Effector memory CD8-positive, alpha-beta T cell (primary cell): ENCODE measurements around the gene TGFB2.

Experiments used
- ATAC-seq: fragments of 150-1000 bp; cut with Tn5 transposase; replicated peaks from 2 replicates; pipeline ENCODE4 v1.10.0; 2021; ENCODE audit warnings: mild to moderate bottlenecking, moderate library complexity
- DNase-seq, 3 experiments: peaks; one replicate each; pipeline ENCODE4 v3.0.0; 2021
- H3K27ac Mint-ChIP-seq, 2 donors: one replicate each; pipeline ENCODE4 v1.8.0; 2022; ENCODE audit warnings: mild to moderate bottlenecking in 2 of 2, mixed read lengths in 2 of 2, moderate library complexity in 2 of 2
- H3K27me3 Mint-ChIP-seq, 2 donors: one replicate each; pipeline ENCODE4 v1.8.0; 2022; ENCODE audit warnings: mixed read lengths in 2 of 2
- H3K36me3 Mint-ChIP-seq: one replicate; pipeline ENCODE4 v1.8.0; 2022; ENCODE audit warnings: mild to moderate bottlenecking, moderate library complexity, mixed read lengths; ENCODE audit not compliant: insufficient read depth
- H3K4me1 Mint-ChIP-seq, 2 donors: one replicate each; pipeline ENCODE4 v1.8.0; 2022; ENCODE audit warnings: low read depth in 2 of 2, mixed read lengths in 2 of 2
- H3K4me3 Mint-ChIP-seq, 2 donors: one replicate each; pipeline ENCODE4 v1.8.0; 2022; ENCODE audit warnings: mild to moderate bottlenecking in 2 of 2, mixed read lengths in 2 of 2, moderate library complexity in 2 of 2
- H3K9me3 Mint-ChIP-seq, 2 donors: one replicate each; pipeline ENCODE4 v1.8.0; 2022; ENCODE audit warnings: mixed read lengths in 2 of 2

The TGFB2 gene

GRCh38 chr1:218479436-218480115 lies 134.4 kb downstream of the TGFB2 start:
- Mint-ChIP-seq H3K36me3 (no peaks in the 10 kb centered on the region), H3K27ac (no peak overlapping the region), H3K4me3 (no peak overlapping the region), H3K27me3 (peaks cover 7 to 8% of the 10 kb centered on the region in 2 donors), H3K4me1 (no peaks in the 10 kb centered on the region), H3K9me3 (no peaks in the 10 kb centered on the region)
- ATAC-seq (no peak), DNase-seq (no peak)

GRCh38 chr1:218480137-218480536 lies 135.0 kb downstream of the TGFB2 start:
- Mint-ChIP-seq H3K4me3 (no peak overlapping the region), H3K36me3 (no peaks in the 10 kb centered on the region), H3K4me1 (no peaks in the 10 kb centered on the region), H3K27ac (no peak overlapping the region), H3K27me3 (peaks cover 6 to 7% of the 10 kb centered on the region in 2 donors), H3K9me3 (no peaks in the 10 kb centered on the region)
- DNase-seq = no peak
- ATAC-seq = no peak

- H3K27ac Mint-ChIP-seq = no peak overlapping the region
- no peaks in the 10 kb centered on the region for H3K4me1 Mint-ChIP-seq
- no peak overlapping the region for H3K4me3 Mint-ChIP-seq
- DNase-seq (no peak), ATAC-seq (no peak)
- peaks cover 6 to 7% of the 10 kb centered on the region in 2 donors for H3K27me3 Mint-ChIP-seq
- no peaks in the 10 kb centered on the region for H3K36me3 Mint-ChIP-seq
- no peaks in the 10 kb centered on the region for H3K9me3 Mint-ChIP-seq
Measured at GRCh38 chr1:218480588-218481099, 135.5 kb downstream of the TGFB2 start.

- ATAC-seq (no peak), DNase-seq (no peak)
- H3K4me1 Mint-ChIP-seq = no peaks in the 10 kb centered on the region
- no peak overlapping the region for H3K27ac Mint-ChIP-seq
- no peaks in the 10 kb centered on the region for H3K36me3 Mint-ChIP-seq
- H3K27me3 Mint-ChIP-seq = peaks cover 6 to 7% of the 10 kb centered on the region in 2 donors
- H3K4me3 Mint-ChIP-seq = no peak overlapping the region
- H3K9me3 Mint-ChIP-seq = no peaks in the 10 kb centered on the region
Measured at GRCh38 chr1:218481116-218481775, 136.1 kb downstream of the TGFB2 start.

GRCh38 chr1:218482683-218483082 lies 137.5 kb downstream of the TGFB2 start:
- H3K4me1 Mint-ChIP-seq = no peaks in the 10 kb centered on the region
- no peaks in the 10 kb centered on the region for H3K36me3 Mint-ChIP-seq
- H3K27ac Mint-ChIP-seq = no peak overlapping the region
- H3K9me3 Mint-ChIP-seq = no peaks in the 10 kb centered on the region
- H3K27me3 Mint-ChIP-seq = peaks cover 6 to 7% of the 10 kb centered on the region in 2 donors
- DNase-seq (no peak), ATAC-seq (no peak)
- H3K4me3 Mint-ChIP-seq = no peak overlapping the region

- Mint-ChIP-seq H3K27ac (no peak overlapping the region), H3K27me3 (peaks cover under 1 to 2% of the 10 kb centered on the region in 2 donors), H3K4me1 (no peaks in the 10 kb centered on the region), H3K36me3 (no peaks in the 10 kb centered on the region), H3K9me3 (no peaks in the 10 kb centered on the region), H3K4me3 (no peak overlapping the region)
- DNase-seq (no peak), ATAC-seq (no peak)
Measured at GRCh38 chr1:218485241-218485928, 140.2 kb downstream of the TGFB2 start.

GRCh38 chr1:218488531-218488930 lies 143.4 kb downstream of the TGFB2 start:
- H3K36me3 Mint-ChIP-seq = no peaks in the 10 kb centered on the region
- no peak overlapping the region for H3K27ac Mint-ChIP-seq
- no peak overlapping the region for H3K4me3 Mint-ChIP-seq
- DNase-seq (no peak), ATAC-seq (no peak)
- H3K4me1 Mint-ChIP-seq = no peaks in the 10 kb centered on the region
- H3K27me3 Mint-ChIP-seq = no peaks in the 10 kb centered on the region
- peaks cover 3 to 7% of the 10 kb centered on the region in 2 donors for H3K9me3 Mint-ChIP-seq

- no peaks in the 10 kb centered on the region for H3K36me3 Mint-ChIP-seq
- no peak for ATAC-seq
- H3K27me3 Mint-ChIP-seq = no peaks in the 10 kb centered on the region
- H3K27ac Mint-ChIP-seq = no peak overlapping the region
- H3K4me3 Mint-ChIP-seq = no peak overlapping the region
- DNase-seq = no peak
- peaks cover 3 to 7% of the 10 kb centered on the region in 2 donors for H3K9me3 Mint-ChIP-seq
- H3K4me1 Mint-ChIP-seq = no peaks in the 10 kb centered on the region
Measured at GRCh38 chr1:218488986-218489385, 143.8 kb downstream of the TGFB2 start.

GRCh38 chr1:218490406-218490922 lies 145.3 kb downstream of the TGFB2 start:
- Mint-ChIP-seq H3K4me3 (no peak overlapping the region), H3K27ac (no peak overlapping the region), H3K27me3 (peaks cover 0 to 5% of the 10 kb centered on the region in 2 donors), H3K36me3 (no peaks in the 10 kb centered on the region), H3K4me1 (no peaks in the 10 kb centered on the region), H3K9me3 (peaks cover 5 to 7% of the 10 kb centered on the region in 2 donors)
- DNase-seq = no peak
- no peak for ATAC-seq

- Mint-ChIP-seq H3K27ac (no peak overlapping the region), H3K36me3 (no peaks in the 10 kb centered on the region), H3K27me3 (peaks cover 0 to 5% of the 10 kb centered on the region in 2 donors), H3K9me3 (peaks cover 5 to 7% of the 10 kb centered on the region in 2 donors), H3K4me3 (no peak overlapping the region), H3K4me1 (no peaks in the 10 kb centered on the region)
- ATAC-seq (no peak), DNase-seq (no peak)
Measured at GRCh38 chr1:218492874-218493273, 147.7 kb downstream of the TGFB2 start.

GRCh38 chr1:218493986-218494385 lies 148.8 kb downstream of the TGFB2 start:
- DNase-seq = no peak

More at GRCh38 chr1:218493986-218494385, 148.8 kb downstream of the TGFB2 start:
- peaks cover 5 to 7% of the 10 kb centered on the region in 2 donors for H3K9me3 Mint-ChIP-seq
- H3K36me3 Mint-ChIP-seq = no peaks in the 10 kb centered on the region
- H3K4me1 Mint-ChIP-seq = no peaks in the 10 kb centered on the region
- no peak for ATAC-seq
- peaks cover 0 to 7% of the 10 kb centered on the region in 2 donors for H3K27me3 Mint-ChIP-seq
- H3K27ac Mint-ChIP-seq = no peak overlapping the region
- no peak overlapping the region for H3K4me3 Mint-ChIP-seq
